Measurements from ENCODE around the gene STXBP3.

- TF ChIP-seq CTCF (conservative IDR thresholded peaks at IDR 0.05 in 1 of 2, IDR thresholded peaks at IDR 0.05 in 1 of 2; ENCODE audit: low read depth in 1 of 2, low read length in 2 of 2) = no peak
- TF ChIP-seq EZH2 (IDR thresholded peaks at IDR 0.05; ENCODE audit: low read length, missing control alignments) = no peak
These were observed 30.5 kb upstream of the STXBP3 start for GRCh38 chr1:108715932-108716331.
